ENCODE data around the gene KLHL30. TPM values are rescaled to one million over a fixed set of nuclear protein-coding genes. Genes with fewer than 3 reads are reported as not detected.

Gene KLHL30
- total RNA-seq, 2 donors from 2014 or later = 0.23 to 1.9 TPM

GRCh38 chr2:238140040-238140439, 1.6 kb downstream of the KLHL30 start:
- no peaks in the 10 kb centered on the region for H3K4me1 ChIP-seq (replicated peaks)
- no peaks in the 10 kb centered on the region for H3K9me3 ChIP-seq
- DNase-seq (ENCODE audit: low spot score) = no peak
- no peak overlapping the region for H3K4me3 ChIP-seq
- WGBS = 95% methylated on average over 7 of the region's 7 CpGs
- no peaks in the 10 kb centered on the region for H3K27me3 ChIP-seq (replicated peaks; ENCODE audit: insufficient read depth)
- H3K27ac ChIP-seq = no peak overlapping the region
- intact Hi-C loops (cut with DNase I) = no loop called here
- no peak for TF ChIP-seq POLR2AphosphoS5 (IDR thresholded peaks at IDR 0.05)
- no peak for TF ChIP-seq POLR2A (IDR thresholded peaks at IDR 0.05)
- no peak for TF ChIP-seq CTCF (IDR thresholded peaks at IDR 0.05)
- no peaks in the 10 kb centered on the region for H3K36me3 ChIP-seq

DNA sequence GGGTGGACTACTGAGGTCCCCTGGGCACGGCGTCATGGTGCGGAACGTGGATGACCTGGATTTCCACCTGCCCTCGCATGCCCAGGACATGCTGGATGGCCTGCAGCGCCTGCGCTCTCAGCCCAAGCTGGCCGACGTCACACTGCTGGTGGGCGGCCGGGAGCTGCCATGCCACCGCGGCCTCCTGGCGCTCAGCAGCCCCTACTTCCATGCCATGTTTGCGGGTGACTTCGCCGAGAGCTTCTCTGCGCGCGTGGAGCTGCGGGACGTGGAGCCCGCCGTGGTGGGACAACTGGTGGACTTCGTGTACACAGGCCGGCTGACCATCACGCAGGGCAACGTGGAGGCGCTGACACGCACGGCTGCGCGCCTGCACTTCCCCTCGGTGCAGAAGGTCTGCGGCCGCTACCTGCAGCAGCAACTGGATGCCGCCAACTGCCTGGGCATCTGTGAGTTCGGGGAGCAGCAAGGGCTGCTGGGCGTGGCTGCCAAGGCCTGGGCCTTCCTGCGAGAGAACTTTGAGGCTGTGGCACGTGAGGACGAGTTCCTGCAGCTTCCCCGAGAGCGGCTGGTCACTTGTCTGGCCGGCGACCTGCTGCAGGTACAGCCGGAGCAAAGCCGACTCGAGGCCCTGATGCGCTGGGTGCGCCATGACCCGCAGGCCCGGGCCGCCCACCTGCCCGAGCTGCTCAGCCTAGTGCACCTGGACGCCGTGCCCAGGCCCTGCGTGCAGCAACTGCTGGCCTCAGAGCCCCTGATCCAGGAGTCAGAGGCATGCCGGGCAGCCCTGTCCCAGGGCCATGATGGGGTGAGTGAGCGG, 2.5 kb downstream of the KLHL30 start:
- Histone ChIP-seq H3K9me3 (no peaks in the 10 kb centered on the region), H3K27ac (no peak overlapping the region), H3K27me3 (replicated peaks; ENCODE audit: insufficient read depth) (no peaks in the 10 kb centered on the region), H3K4me3 (no peak overlapping the region), H3K36me3 (no peaks in the 10 kb centered on the region), H3K4me1 (replicated peaks) (no peaks in the 10 kb centered on the region)
- DNase-seq (ENCODE audit: low spot score) = no peak
- intact Hi-C loops (cut with DNase I) = no loop called here
- TF ChIP-seq CTCF (IDR thresholded peaks at IDR 0.05) = no peak
- no peak for TF ChIP-seq POLR2A (IDR thresholded peaks at IDR 0.05)
- TF ChIP-seq POLR2AphosphoS5 (IDR thresholded peaks at IDR 0.05) = no peak
- 92% methylated on average over 48 of the region's 60 CpGs for WGBS

GRCh38 chr2:238141541-238142318, 3.3 kb downstream of the KLHL30 start:
- TF ChIP-seq CTCF (IDR thresholded peaks at IDR 0.05) = no peak
- peak; percentile 80 for TF ChIP-seq POLR2AphosphoS5 (IDR thresholded peaks at IDR 0.05)
- peak; percentile 67 for DNase-seq (ENCODE audit: low spot score)
- no peaks in the 10 kb centered on the region for H3K4me1 ChIP-seq (replicated peaks)
- no peaks in the 10 kb centered on the region for H3K36me3 ChIP-seq
- intact Hi-C loops (cut with DNase I) = no loop called here
- no peaks in the 10 kb centered on the region for H3K9me3 ChIP-seq
- no peak overlapping the region for H3K4me3 ChIP-seq
- H3K27me3 ChIP-seq (replicated peaks; ENCODE audit: insufficient read depth) = no peaks in the 10 kb centered on the region
- H3K27ac ChIP-seq = no peak overlapping the region
- WGBS = 65% methylated on average over 10 of the region's 10 CpGs

- no peak for TF ChIP-seq CTCF (IDR thresholded peaks at IDR 0.05)
- no peak for TF ChIP-seq POLR2A (IDR thresholded peaks at IDR 0.05)
- no peaks in the 10 kb centered on the region for H3K27me3 ChIP-seq (replicated peaks; ENCODE audit: insufficient read depth)
- intact Hi-C loops (cut with DNase I) = no loop called here
- H3K36me3 ChIP-seq = no peaks in the 10 kb centered on the region
- H3K27ac ChIP-seq = no peak overlapping the region
- 61% methylated on average over 25 of the region's 30 CpGs for WGBS
- H3K9me3 ChIP-seq = no peaks in the 10 kb centered on the region
- no peak overlapping the region for H3K4me3 ChIP-seq
- DNase-seq (ENCODE audit: low spot score) = no peak
- H3K4me1 ChIP-seq (replicated peaks) = no peaks in the 10 kb centered on the region
Observed at GRCh38 chr2:238142382-238143205, 4.1 kb downstream of the KLHL30 start.
